GM12878 (cell line): Measurements from ENCODE around the gene TGM2. TPM values are rescaled to one million over a fixed set of nuclear protein-coding genes. Genes with fewer than 3 reads are reported as not detected.

Experiments
- ATAC-seq: fragments of 200-7000 bp; cut with Tn5 transposase; 3 replicates; pipeline ENCODE4 v1.9.1; 2020; ENCODE audit warnings: mild to moderate bottlenecking, moderate library complexity
- BruUV-seq: library from RNA; stranded (reverse); fragments of 400-500 nt; replicated peaks from 2 replicates; lab custom pipeline; 2021; lab: Mats Ljungman, UMichigan
- CTCF ChIA-PET: fragments of 300-600 bp; sonication (Branson Sonifier 250); formaldehyde crosslinking; extraction: SDS; loops from one replicate; lab custom pipeline; 2021; ENCODE audit warnings: inconsistent platforms; lab: Yijun Ruan, JAX
- POLR2A ChIA-PET: fragments of 350-600 bp; formaldehyde crosslinking; extraction: SDS; loops from one replicate; lab custom pipeline; 2021; ENCODE audit warnings: inconsistent platforms; lab: Charles Lee
- RAD21 ChIA-PET: fragments of 300-600 bp; sonication (Branson Sonifier 250); formaldehyde crosslinking; loops from one replicate; lab custom pipeline; 2023; ENCODE audit warnings: antibody characterized with exemption; ENCODE audit not compliant: unreplicated experiment; lab: Charles Lee
- SMC1A ChIA-PET: fragments of 300-600 bp; sonication (Branson Sonifier 250); formaldehyde crosslinking; loops from one replicate; lab custom pipeline; 2023; ENCODE audit not compliant: unreplicated experiment, uncharacterized antibody; lab: Charles Lee
- DNase-seq: peaks from one replicate; pipeline ENCODE4 v3.0.0-alpha.2; 2011; ENCODE audit warnings: low read depth, low spot score
- FAIRE-seq: peaks from 3 replicates; lab custom pipeline; 2011; peaks lifted over from hg19 to GRCh38; lab: Jason Lieb, UNC
- H2AFZ ChIP-seq: 2 replicates; pipeline ENCODE4 v1.6.0; 2011; ENCODE audit warnings: low read depth, low read length, control low read depth; ENCODE audit not compliant: control insufficient read depth
- H3K27ac ChIP-seq: 2 replicates; pipeline ENCODE4 v1.5.1; 2011; ENCODE audit warnings: control low read depth; ENCODE audit not compliant: control insufficient read depth, insufficient read depth
- H3K27me3 ChIP-seq, 2 experiments: replicated peaks in 1 of 2; 2 replicates each; pipeline versions ENCODE4 v1.6.0 to v1.6.1; 2011; ENCODE audit warnings: low read length in 1 of 2; ENCODE audit not compliant: control insufficient read depth in 2 of 2, insufficient read depth in 2 of 2
- H3K36me3 ChIP-seq, 2 experiments: 2 replicates each; pipeline ENCODE4 v1.5.1; 2011; ENCODE audit warnings: low read length in 1 of 2; ENCODE audit not compliant: control insufficient read depth in 2 of 2, insufficient read depth in 2 of 2
- H3K4me1 ChIP-seq: 2 replicates; pipeline ENCODE4 v1.6.1; 2011; ENCODE audit warnings: mild to moderate bottlenecking, low read length, moderate library complexity, mixed read lengths; ENCODE audit not compliant: control insufficient read depth, insufficient read depth
- H3K4me2 ChIP-seq: 2 replicates; pipeline ENCODE4 v1.6.0; 2011; ENCODE audit warnings: control low read depth; ENCODE audit not compliant: control insufficient read depth, insufficient read depth
- H3K4me3 ChIP-seq: fragments of 200-600 bp; sonication (generic); 2 replicates; pipeline ENCODE4 v1.5.1; 2016
- H3K79me2 ChIP-seq: 2 replicates; pipeline ENCODE4 v1.6.0; 2011; ENCODE audit warnings: low read length; ENCODE audit not compliant: control insufficient read depth, insufficient read depth
- H3K9ac ChIP-seq: 2 replicates; pipeline ENCODE4 v1.8.0; 2011; ENCODE audit warnings: low read length, control low read depth, mixed read lengths; ENCODE audit not compliant: control insufficient read depth, insufficient read depth
- H3K9me3 ChIP-seq: replicated peaks from 3 replicates; pipeline ENCODE4 v1.5.1; 2011; ENCODE audit warnings: mild to moderate bottlenecking, low read length; ENCODE audit not compliant: control insufficient read depth, insufficient read depth
- H4K20me1 ChIP-seq: 2 replicates; pipeline ENCODE4 v1.6.0; 2011; ENCODE audit not compliant: control insufficient read depth, insufficient read depth
- ATF7 ChIP-seq: fragments of 450-650 bp; IDR thresholded peaks from 2 replicates; pipeline ENCODE4 v1.6.1; 2016; ENCODE audit warnings: low read depth, mild to moderate bottlenecking
- CEBPZ ChIP-seq: fragments of 150-350 bp; IDR thresholded peaks from 2 replicates; pipeline ENCODE4 v1.6.1; 2016; ENCODE audit warnings: low read depth, low read length
- DPF2 ChIP-seq: fragments of 450-650 bp; IDR thresholded peaks from 2 replicates; pipeline ENCODE4 v1.6.1; 2017; ENCODE audit warnings: mild to moderate bottlenecking
- ETV6 ChIP-seq, 2 experiments: fragments of 450-650 bp in 1 of 2; IDR thresholded peaks in 1 of 2; conservative IDR thresholded peaks in 1 of 2; 2 replicates each; pipeline ENCODE4 v1.6.1; 2014; ENCODE audit warnings: antibody characterized with exemption in 1 of 2, borderline replicate concordance in 1 of 2, low read depth in 1 of 2, mild to moderate bottlenecking in 1 of 2, moderate library complexity in 1 of 2
- HSF1 ChIP-seq: fragments of 150-350 bp; IDR thresholded peaks from 2 replicates; pipeline ENCODE4 v1.6.1; 2014; ENCODE audit warnings: mild to moderate bottlenecking, low read depth, low read length
- JUNB ChIP-seq: IDR thresholded peaks from 2 replicates; pipeline ENCODE4 v1.6.1; 2016; ENCODE audit warnings: antibody characterized with exemption, mild to moderate bottlenecking
- LARP7 ChIP-seq: fragments of 450-650 bp; IDR thresholded peaks from 2 replicates; pipeline ENCODE4 v1.6.1; 2017; ENCODE audit warnings: mild to moderate bottlenecking
- NFXL1 ChIP-seq: fragments of 450-650 bp; IDR thresholded peaks from 2 replicates; pipeline ENCODE4 v1.6.1; 2017; ENCODE audit warnings: antibody characterized with exemption, mild to moderate bottlenecking, borderline replicate concordance
- NFYB ChIP-seq: IDR thresholded peaks from 2 replicates; pipeline ENCODE4 v1.6.1; 2011; ENCODE audit warnings: low read depth, mild to moderate bottlenecking, low read length, improper control_type of control experiment, moderate library complexity; ENCODE audit not compliant: insufficient read depth
- NR2F1 ChIP-seq: fragments of 450-650 bp; conservative IDR thresholded peaks from 2 replicates; pipeline ENCODE4 v1.6.1; 2017; ENCODE audit warnings: mild to moderate bottlenecking
- POLR2A ChIP-seq: IDR thresholded peaks from 2 replicates; pipeline ENCODE4 v1.6.1; 2011; ENCODE audit warnings: low read depth, mild to moderate bottlenecking, low read length
- SIX5 ChIP-seq: IDR thresholded peaks from 2 replicates; pipeline ENCODE4 v1.6.1; 2011; ENCODE audit warnings: mild to moderate bottlenecking, low read depth, low read length, moderate library complexity; ENCODE audit not compliant: severe bottlenecking
- TAF1 ChIP-seq: IDR thresholded peaks from 2 replicates; pipeline ENCODE4 v1.6.1; 2011; ENCODE audit warnings: mild to moderate bottlenecking, low read depth, low read length, borderline replicate concordance
- TCF7 ChIP-seq: IDR thresholded peaks from 2 replicates; pipeline ENCODE4 v1.6.1; 2014; ENCODE audit warnings: antibody characterized with exemption, borderline replicate concordance
- ZNF24 ChIP-seq: fragments of 450-650 bp; IDR thresholded peaks from 2 replicates; pipeline ENCODE4 v1.6.1; 2017; ENCODE audit warnings: antibody characterized with exemption, mild to moderate bottlenecking
- ZNF384 ChIP-seq: IDR thresholded peaks from 2 replicates; pipeline ENCODE4 v1.6.1; 2012; ENCODE audit warnings: low read depth, mild to moderate bottlenecking, low read length, improper control_type of control experiment, borderline replicate concordance
- ZNF687 ChIP-seq: fragments of 450-650 bp; IDR thresholded peaks from 2 replicates; pipeline ENCODE4 v1.6.1; 2017; ENCODE audit warnings: mild to moderate bottlenecking, moderate library complexity
- WGBS: methylation state at CpG from one replicate; pipeline ENCODE4 v1.1.6; 2016; ENCODE audit warnings: low lambda C conversion rate; ENCODE audit not compliant: insufficient replicate concordance, insufficient coverage; ENCODE audit errors: missing lambda C conversion rate; 5-methylcytosine and 5-hydroxymethylcytosine counted together
- in situ Hi-C: fragments of 300-500 bp; cut with MboI; formaldehyde crosslinking; loops from 9 replicates; pipeline ENCODE4 v1.14.3; 2018; ENCODE audit warnings: mixed read lengths
- intact Hi-C: fragments of 100-400 bp; cut with micrococcal nuclease; formaldehyde crosslinking; loops from one replicate; pipeline ENCODE4 v1.14.2; 2022; ENCODE audit not compliant: unreplicated experiment
- polyA plus RNA-seq, 11 experiments: library from polyadenylated mRNA; depleted of rRNA in 4 of 11; unstranded in 6 of 11; stranded (reverse) in 5 of 11; fragments of >200 nt; fragmentation: Nextera tagmentation in 4 of 11; fragmentation: Illumina TruSeq in 1 of 11; extraction: Ambion mirVana in 4 of 11; extraction: Trizol in 1 of 11; gene quantifications; 1 replicate in 1 of 11; 2 replicates in 10 of 11; pipeline versions ENCODE4 v1.2.1 to v1.2.3, GENCODE V29; 2011 to 2016; ENCODE audit warnings: inconsistent platforms in 2 of 11, missing spikeins in 2 of 11, low read depth in 1 of 11
- total RNA-seq, 4 experiments: library from RNA; depleted of rRNA in 3 of 4; stranded (reverse); fragments of >200 nt in 3 of 4; fragmentation: Illumina TruSeq in 1 of 4; extraction: Trizol in 1 of 4; gene quantifications; 2 replicates each; pipeline versions ENCODE4 v1.2.1 to v1.2.3, GENCODE V29; 2013 to 2021

TGM2 gene
- total and polyA plus RNA-seq, 10 of the 15 experiments (the other 5 are each of a cell fraction or from before 2014, with no cell fraction given): 0.11 to 1.9 (median 0.51) TPM

GRCh38 chr20:38187517-38187916 is 22.4 kb upstream of the TGM2 start:
- CTCF ChIA-PET: interaction anchor here (0.9 to 1.2 kb wide), 2 partner anchors 34 to 43 kb away, joined by 3 to 5 read pairs; no protein-coding TSS in a partner anchor
- DNase-seq: no peak

More at GRCh38 chr20:38187517-38187916, 22.4 kb upstream of the TGM2 start:
- Histone ChIP-seq H3K9me3 (no peaks in the 10 kb centered on the region), H3K79me2 (no peaks in the 10 kb centered on the region), H3K4me3 (no peak overlapping the region), H3K4me1 (no peaks in the 10 kb centered on the region), H3K4me2 (no peak overlapping the region), H3K9ac (no peak overlapping the region), H3K36me3 (no peaks in the 10 kb centered on the region), H2AFZ (no peak overlapping the region), H4K20me1 (no peaks in the 10 kb centered on the region), H3K27ac (no peak overlapping the region), H3K27me3 (no peaks in the 10 kb centered on the region; a peak in 2 of 4 replicates)
- FAIRE-seq (no peak), ATAC-seq (no peak; the same call in 2 of the 3 replicates)
- RAD21 ChIA-PET: no interaction called here
- TF ChIP-seq SIX5 (no peak), ATF7 (no peak), POLR2A (no peak), DPF2 (no peak), HSF1 (no peak), ZNF24 (no peak), NFXL1 (no peak), TCF7 (no peak), NFYB (no peak), LARP7 (no peak), NR2F1 (no peak), JUNB (no peak), TAF1 (no peak), ZNF687 (no peak), ETV6 (conservative IDR thresholded peaks at IDR 0.05 in 1 of 2, IDR thresholded peaks at IDR 0.05 in 1 of 2; ENCODE audit: borderline replicate concordance in 1 of 2, low read depth in 1 of 2) (no peak), CEBPZ (no peak), ZNF384 (no peak)
- in situ Hi-C loops: no loop called here
- BruUV-seq: no TSS peak
- intact Hi-C loops: no loop called here
- SMC1A ChIA-PET: no interaction called here
- POLR2A ChIA-PET: no interaction called here
- WGBS: 31% methylated on average over 5 of the region's 5 CpGs
